ENCODE measurements around the gene SLC28A3.

Gene SLC28A3

GRCh38 chr9:84297162-84297821 is 43.3 kb downstream of the SLC28A3 start:
- DNase-seq (ENCODE audit: low read depth), result no peak

- DNase-seq (ENCODE audit: low read depth), result no peak
Observed at GRCh38 chr9:84296146-84296843, 44.3 kb downstream of the SLC28A3 start.

- DNase-seq (ENCODE audit: low read depth), result no peak
Observed at GRCh38 chr9:84294241-84294950, 46.2 kb downstream of the SLC28A3 start.

- DNase-seq (ENCODE audit: low read depth), result no peak
Observed at GRCh38 chr9:84293001-84293798, 47.4 kb downstream of the SLC28A3 start.

GRCh38 chr9:84285381-84285780 is 55.2 kb downstream of the SLC28A3 start:
- no peak for DNase-seq (ENCODE audit: low read depth)

- DNase-seq (ENCODE audit: low read depth), result no peak
Observed at GRCh38 chr9:84283946-84284345, 56.6 kb downstream of the SLC28A3 start.

GRCh38 chr9:84278130-84278529 is 62.4 kb downstream of the SLC28A3 start:
- no peak for DNase-seq (ENCODE audit: low read depth)

GRCh38 chr9:84277646-84278045 is 62.9 kb downstream of the SLC28A3 start:
- no peak for DNase-seq (ENCODE audit: low read depth)

GRCh38 chr9:84276741-84277140 is 63.8 kb downstream of the SLC28A3 start:
- DNase-seq (ENCODE audit: low read depth), result no peak

DNA sequence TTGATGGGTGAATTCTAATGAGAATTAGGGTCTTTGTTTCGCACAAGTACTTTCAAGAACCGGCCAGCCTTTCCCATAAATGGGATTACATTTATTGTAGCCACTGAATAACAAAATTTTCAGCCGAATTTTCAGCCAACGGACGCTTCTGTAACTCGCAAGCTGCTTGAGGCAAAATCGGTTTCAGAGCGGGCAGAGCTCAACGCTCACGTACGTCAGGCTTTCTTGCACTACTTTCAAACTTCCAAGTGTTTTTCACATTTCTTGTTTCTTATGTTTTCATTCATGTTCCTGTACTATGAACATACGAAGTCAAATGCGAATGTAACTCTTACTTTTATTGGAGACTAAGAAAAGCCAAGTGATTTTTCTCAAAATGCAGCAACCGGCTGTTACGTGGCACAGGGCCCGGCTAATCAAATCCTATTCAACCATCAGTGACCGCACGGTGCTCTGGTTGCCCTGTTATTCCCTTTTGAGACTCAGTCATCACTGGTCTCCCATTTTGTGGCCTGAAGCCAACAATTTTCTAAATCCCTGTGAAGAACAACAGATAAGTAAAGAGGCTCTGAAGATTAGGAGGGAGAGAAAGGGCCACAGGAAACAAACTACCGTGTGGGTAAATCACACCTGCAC is 68.5 kb downstream of the SLC28A3 start:
- no peak for DNase-seq (ENCODE audit: low read depth)

- peak; percentile 1 for DNase-seq (ENCODE audit: low read depth)
Observed at GRCh38 chr9:84271531-84271900, 69.0 kb downstream of the SLC28A3 start.

DNA sequence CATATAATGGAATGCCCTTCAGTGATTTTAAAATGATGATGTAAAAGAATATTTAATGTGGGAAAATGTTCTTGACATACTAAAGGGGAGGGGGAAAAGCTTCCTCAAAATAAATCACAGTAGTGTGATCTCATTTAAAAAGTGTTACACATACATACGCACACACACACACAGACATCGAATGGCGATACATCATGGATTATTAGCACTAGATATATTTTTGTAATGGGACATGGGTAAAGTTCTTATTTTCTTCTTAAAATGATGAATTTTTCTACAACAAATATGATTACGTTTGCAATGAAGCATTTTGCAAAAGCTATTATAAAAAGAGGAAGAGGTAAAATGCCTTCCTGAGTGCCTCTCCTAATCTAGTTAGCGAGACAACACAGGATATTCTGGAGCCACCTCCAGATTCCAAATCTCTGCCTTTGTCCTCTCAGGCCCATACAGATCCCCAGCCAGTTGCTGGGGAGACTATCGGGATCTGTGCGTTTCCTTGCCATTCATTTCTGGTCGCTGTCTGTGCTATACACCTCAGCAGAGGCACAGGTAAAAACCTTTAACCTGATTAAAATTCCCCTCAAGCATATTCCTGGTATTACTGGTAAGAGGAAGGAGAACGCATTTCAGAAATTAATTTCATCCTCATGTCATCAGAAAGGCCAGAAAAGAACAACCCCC is 69.6 kb downstream of the SLC28A3 start:
- DNase-seq (ENCODE audit: low read depth), result no peak

GRCh38 chr9:84266087-84266561 is 74.4 kb downstream of the SLC28A3 start:
- no peak for DNase-seq (ENCODE audit: low read depth)

DNA sequence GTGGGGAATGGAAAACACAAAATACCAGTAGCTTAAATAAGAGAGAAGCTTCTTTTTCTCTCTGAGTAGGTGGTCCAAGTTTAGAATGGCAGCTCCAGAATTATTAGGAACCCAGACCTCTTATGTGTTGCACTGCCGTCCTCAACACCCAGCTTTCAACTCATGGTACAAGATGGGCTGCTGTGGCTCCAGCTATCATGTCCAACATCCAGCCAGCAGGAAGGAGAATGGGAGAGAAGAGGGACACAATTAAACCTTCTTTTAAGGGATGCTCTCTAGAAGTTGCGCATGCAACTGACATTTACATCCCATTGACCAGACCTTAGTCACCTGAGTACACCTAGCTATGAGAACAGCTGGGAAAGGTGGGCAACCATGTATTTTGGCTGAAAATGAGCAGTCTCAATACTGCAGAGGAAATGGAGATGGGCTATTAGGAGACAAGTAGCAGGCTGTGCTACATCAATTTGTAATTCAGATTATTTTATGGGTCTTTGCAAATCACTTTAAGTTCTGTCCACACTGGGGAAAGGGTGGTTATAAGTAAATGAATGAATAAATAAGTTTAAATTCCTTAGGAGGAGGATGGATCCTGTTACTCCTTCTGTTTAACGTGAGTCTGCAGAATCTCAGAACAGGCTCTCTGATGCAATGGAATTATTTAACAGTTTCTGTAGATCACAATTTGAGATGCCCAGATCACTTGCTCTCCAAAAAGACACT is 76.1 kb downstream of the SLC28A3 start:
- DNase-seq (ENCODE audit: low read depth), result no peak

- peak; percentile 26 for DNase-seq (ENCODE audit: low read depth)
Observed at GRCh38 chr9:84261070-84261746, 79.3 kb downstream of the SLC28A3 start.

DNA sequence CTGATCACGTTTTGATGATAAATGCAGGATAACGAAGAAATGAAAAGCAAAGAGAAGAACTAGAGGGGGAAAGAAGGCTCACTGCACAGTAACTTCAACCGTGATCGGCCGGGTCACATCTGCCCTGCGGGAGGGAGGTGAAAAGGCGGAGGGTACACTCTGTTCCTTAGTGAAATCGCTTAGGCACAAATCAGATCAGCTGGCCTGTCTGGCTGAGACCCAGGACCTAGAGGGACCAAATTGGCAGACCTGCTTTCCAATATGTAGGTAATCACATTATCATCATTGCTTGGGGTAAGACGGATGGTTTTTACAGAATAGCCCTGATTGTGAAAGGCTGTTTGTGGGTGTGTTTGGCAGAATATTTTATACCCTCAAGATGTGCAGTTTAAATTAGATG is 82.2 kb downstream of the SLC28A3 start:
- no peak for DNase-seq (ENCODE audit: low read depth)

GRCh38 chr9:84255696-84256095 is 84.9 kb downstream of the SLC28A3 start:
- no peak for DNase-seq (ENCODE audit: low read depth)

DNA sequence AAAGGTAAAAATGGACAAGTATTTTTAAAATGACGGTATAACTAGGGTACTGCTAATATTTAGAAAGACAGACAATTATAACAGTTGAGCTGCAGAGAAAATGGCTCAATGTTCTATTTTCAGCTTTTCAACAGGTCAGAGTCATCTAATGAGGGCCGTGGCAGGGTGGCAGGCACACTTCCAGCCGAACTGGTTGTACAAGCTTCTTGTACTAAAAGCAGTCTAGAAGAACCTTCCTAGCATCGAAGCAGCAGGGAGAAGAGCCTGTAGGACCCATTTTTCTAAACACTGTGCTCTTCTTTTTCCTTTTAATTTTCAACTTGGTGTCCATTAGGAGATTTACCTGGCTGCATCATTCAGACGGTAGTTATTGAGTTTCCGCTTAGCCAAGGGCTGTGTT is 85.6 kb downstream of the SLC28A3 start:
- DNase-seq (ENCODE audit: low read depth), result no peak

DNA sequence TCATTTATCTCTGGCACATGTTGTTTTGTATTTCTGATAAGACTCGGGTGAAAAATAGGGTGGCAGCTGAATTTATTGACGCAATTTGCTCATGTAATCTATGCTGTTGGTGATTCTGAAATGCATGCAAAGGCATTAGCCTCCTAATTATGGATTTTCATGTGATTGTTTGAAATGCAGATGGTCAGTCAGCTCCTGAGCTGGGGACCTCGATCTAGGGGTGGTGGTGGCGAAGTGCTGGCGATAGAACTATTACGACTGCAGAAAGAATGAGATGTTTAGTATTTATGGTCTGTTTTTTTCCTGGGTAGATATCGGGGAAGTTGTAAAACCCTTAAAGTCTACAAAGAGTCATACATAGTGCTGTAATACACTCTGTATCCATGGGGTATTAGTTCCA is 88.6 kb downstream of the SLC28A3 start:
- DNase-seq (ENCODE audit: low read depth), result no peak

DNA sequence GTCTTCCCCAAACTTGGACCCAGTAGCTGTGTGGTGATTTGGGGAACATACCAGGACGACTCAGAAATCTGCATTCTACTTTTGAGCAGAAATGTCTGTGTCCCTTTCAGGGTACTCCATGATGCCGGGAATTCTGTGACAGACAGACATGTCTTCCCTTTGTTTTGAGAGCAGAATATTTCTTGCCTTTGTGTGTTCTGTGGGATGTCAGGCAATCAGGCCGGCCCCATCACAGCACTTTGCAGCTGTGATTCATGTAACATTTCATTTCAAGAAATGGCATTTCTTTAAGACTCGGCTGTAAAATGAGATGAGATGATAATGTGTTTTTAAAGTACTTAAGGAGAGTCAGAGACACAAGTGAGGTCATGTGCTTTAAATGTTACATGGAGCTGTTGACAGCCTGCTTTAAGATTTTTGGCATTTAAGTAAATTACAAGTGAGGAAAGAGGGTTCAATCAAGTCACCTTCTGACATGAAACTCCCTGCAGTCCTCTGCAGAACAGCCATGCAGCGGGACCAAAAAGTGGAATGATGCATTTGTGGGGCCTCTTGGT is 98.7 kb downstream of the SLC28A3 start:
- no peak for DNase-seq (ENCODE audit: low read depth)

All from T follicular helper cell (primary cell).